Spleen (tissue), 7 donors: ENCODE measurements around the gene DNAJB8.

Experiments
- CTCF ChIP-seq, 11 experiments: fragments of 200-600 bp in 7 of 11; fragments of 450-650 bp in 4 of 11; sonication (generic) in 4 of 11; IDR thresholded peaks in 8 of 11; conservative IDR thresholded peaks in 3 of 11; 1 replicate in 7 of 11; 2 replicates in 4 of 11; pipeline versions ENCODE4 v1.4.0 to v1.8.0; 2016 to 2021; ENCODE audit warnings: antibody characterized with exemption in 11 of 11, inconsistent platforms in 4 of 11, mild to moderate bottlenecking in 1 of 11
- POLR2A ChIP-seq, 3 donors: fragments of 450-650 bp; IDR thresholded peaks; one replicate each; pipeline ENCODE4 v1.5.1; 2017; ENCODE audit warnings: antibody characterized with exemption in 3 of 3, mild to moderate bottlenecking in 1 of 3
- POLR2AphosphoS5 ChIP-seq, 3 donors: sonication (generic); formaldehyde crosslinking; IDR thresholded peaks; one replicate each; pipeline ENCODE4 v1.5.1; 2017; ENCODE audit warnings: antibody characterized with exemption in 3 of 3
- donor health status: DM: no; HTN: no; CAD: no; lungs with moderate emphysema.
- donor health status: DM: no; HTN: no; CAD: no.
- donor health status: DM: no; HTN: no; CAD: no.

DNA sequence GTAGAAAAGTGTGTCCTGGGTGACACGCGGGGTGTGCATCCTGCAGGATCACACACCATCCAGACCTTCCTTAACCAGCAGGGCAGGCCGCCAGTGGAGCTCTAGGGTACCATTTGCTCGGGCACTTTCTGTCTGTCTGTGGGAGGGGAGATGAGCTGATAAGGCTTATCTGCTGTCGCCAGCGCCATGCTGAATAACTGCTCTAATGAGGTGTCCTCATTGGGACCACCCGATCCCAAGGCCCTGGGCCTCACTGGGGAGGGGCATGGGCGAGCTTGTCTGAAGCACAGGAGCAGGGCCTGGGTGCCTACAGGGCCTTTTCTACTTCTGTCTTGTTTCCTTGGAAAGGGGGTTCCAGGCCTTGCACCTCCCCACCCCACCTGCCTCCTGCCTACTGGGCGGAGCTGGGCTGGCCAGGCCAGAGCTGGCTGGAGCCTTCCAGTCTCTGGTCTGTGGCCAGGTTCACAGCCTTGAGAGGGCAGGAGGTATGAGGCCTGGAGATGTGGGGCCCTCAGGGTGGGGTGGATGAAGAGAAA lies 28.8 kb upstream of the DNAJB8 start:
- no peak for TF ChIP-seq CTCF (IDR thresholded peaks at IDR 0.05 in 8 of 11, conservative IDR thresholded peaks at IDR 0.05 in 3 of 11)
- TF ChIP-seq POLR2AphosphoS5 (IDR thresholded peaks at IDR 0.05): no peak
- TF ChIP-seq POLR2A (IDR thresholded peaks at IDR 0.05): no peak
